ENCODE measurements around the gene SRPX.

The SRPX gene

GRCh38 chrX:38220415-38221390, at the start of gene SRPX:
Gene SRPX, minus strand, starts transcription at chrX:38220871. Its CDS starts 79 bp downstream, at chrX:38220792.
- peak; percentile 34 for DNase-seq

- no peak for DNase-seq
These were observed 47.3 kb upstream of the SRPX start for GRCh38 chrX:38268011-38268410.

- DNase-seq: no peak
These were observed 42.3 kb upstream of the SRPX start for GRCh38 chrX:38262715-38263620.

GRCh38 chrX:38260231-38260630, 39.6 kb upstream of the SRPX start:
- DNase-seq: peak; percentile 0

- no peak for DNase-seq
These were observed 35.3 kb upstream of the SRPX start for GRCh38 chrX:38256019-38256418.

- no peak for DNase-seq
These were observed 29.3 kb upstream of the SRPX start for GRCh38 chrX:38249965-38250364.

- DNase-seq: no peak
These were observed 26.4 kb upstream of the SRPX start for GRCh38 chrX:38247051-38247450.

- DNase-seq: no peak
These were observed 19.9 kb upstream of the SRPX start for GRCh38 chrX:38240541-38240940.

GRCh38 chrX:38236901-38237615, 16.4 kb upstream of the SRPX start:
- DNase-seq: no peak

- DNase-seq: no peak
These were observed 13.4 kb upstream of the SRPX start for GRCh38 chrX:38233891-38234667.

- no peak for DNase-seq
These were observed 11.5 kb upstream of the SRPX start for GRCh38 chrX:38232079-38232686.

GRCh38 chrX:38225093-38225492, 4.4 kb upstream of the SRPX start:
- no peak for DNase-seq

- no peak for DNase-seq
These were observed 3.5 kb upstream of the SRPX start for GRCh38 chrX:38224160-38224559.

- DNase-seq: no peak
These were observed 789 bp upstream of the SRPX start for GRCh38 chrX:38221391-38221929.

- peak; percentile 21 for DNase-seq
These were observed 652 bp downstream of the SRPX start for GRCh38 chrX:38220024-38220414.

- DNase-seq: no peak
These were observed 4.0 kb downstream of the SRPX start for GRCh38 chrX:38216642-38217041.

GRCh38 chrX:38214551-38215531, 5.8 kb downstream of the SRPX start:
- no peak for DNase-seq

GRCh38 chrX:38214044-38214443, 6.6 kb downstream of the SRPX start:
- DNase-seq: no peak

- DNase-seq: no peak
These were observed 8.6 kb downstream of the SRPX start for GRCh38 chrX:38211891-38212635.

All from NCI-H345 (cell line).